ENCODE measurements around the gene RAB23. TPM values are rescaled to one million over a fixed set of nuclear protein-coding genes. Genes with fewer than 3 reads are reported as not detected.

The RAB23 gene
- total RNA-seq = 25.1 TPM

DNA sequence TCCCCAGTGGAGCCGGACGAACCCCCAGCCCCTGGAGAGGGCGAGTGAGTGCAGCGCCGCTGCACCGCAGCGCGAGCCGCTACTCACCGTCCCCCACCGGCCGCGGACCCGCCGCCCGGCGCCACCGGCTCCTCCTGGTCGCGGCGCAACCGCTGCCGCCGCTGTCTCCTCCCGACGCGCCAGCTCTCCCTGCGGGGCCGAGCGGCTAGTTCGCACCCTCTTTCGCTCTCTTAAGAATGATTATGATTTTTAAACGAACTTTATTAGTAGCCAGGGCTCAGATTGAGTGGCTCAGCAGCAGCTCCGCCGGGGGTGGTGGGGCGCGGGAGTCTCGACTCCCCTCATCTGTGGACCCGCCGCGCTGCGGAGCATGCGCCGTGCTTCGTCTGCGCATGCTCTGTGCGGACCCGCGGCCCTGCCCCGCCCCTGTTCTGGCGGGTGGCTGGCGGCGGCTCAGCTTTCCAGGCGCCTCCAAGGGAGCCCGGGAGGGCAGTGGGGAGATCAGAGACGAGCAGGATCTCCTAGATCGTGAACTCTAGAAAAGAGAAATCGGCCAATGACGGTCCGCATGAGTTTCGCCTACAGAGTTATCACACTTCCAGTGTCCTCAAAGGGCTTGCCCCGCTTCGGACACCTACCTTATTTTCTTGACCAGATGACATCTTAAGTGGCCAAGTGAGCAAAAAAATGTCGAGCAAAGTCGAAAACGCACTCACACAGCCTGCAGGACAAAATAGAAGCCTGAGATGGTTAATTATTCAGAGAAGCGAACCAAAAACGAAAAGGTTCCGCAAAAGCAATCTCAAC, at the start of gene RAB23:
Gene RAB23, minus strand, starts transcription at position 372 of the 807 bp plus-strand sequence. CDS start 11,927 bp downstream, outside the sequence.

DNA sequence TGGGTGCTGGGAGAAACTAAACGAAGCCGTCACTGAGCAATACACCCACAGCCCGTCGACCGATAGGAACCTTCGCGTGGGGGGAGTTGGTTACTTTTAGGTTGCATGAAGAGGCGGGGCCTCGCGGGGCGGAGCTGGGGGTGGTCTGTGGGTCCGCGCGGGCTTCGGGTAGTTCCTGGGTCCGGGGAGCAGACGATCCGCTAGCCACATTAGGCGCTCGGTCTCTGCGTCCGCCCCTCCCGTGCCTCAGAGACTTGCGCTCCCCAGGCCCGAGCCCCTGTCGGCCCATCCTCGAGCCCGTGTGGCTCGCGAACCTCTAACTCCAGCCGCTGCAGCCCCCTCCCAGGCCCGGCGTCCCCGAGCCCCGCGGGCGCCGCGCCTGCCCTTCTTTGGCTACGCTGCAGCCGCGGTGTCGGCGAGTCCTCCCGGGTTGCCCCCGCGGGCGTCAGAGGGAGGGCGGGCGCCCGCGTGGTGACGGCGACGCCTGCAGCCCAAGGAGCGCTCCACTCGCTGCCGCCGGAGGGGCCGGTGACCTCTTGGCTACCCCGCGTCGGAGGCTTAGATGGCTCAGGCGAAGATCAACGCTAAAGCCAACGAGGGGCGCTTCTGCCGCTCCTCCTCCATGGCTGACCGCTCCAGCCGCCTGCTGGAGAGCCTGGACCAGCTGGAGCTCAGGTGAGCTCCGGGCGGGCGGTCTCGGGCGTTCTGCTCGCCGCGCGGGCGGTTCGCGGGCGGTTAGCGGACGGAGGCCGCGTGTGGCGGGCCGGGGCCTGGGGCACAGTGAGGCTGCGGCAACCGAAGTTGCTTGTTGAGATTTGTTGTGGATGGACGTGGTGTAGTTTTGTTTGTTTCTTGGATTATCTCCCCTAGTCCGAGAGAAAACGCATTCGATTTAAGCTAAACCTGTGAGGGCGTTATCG, 49.7 kb downstream of the RAB23 start, which contains the start of gene BAG2:
Gene BAG2, plus strand, starts transcription at position 191 of the 920 bp plus-strand sequence. Its CDS starts 372 bp downstream, at position 563.

Other genes with a start within 250 kb of the RAB23 start
- 55.0 TPM for gene KIAA1586, start 175.6 kb downstream of the RAB23 start, total RNA-seq
- 153 TPM for gene ZNF451, start 132.1 kb downstream of the RAB23 start, total RNA-seq
- gene BAG2, start 50.0 kb downstream of the RAB23 start, total RNA-seq = 8.6 TPM
- gene PRIM2, start 95.3 kb upstream of the RAB23 start, total RNA-seq = 29.2 TPM

Measured in camera-type eye (tissue), 1 donor.